GM23248 (cell line): Measurements from ENCODE around the gene SLC17A7. TPM values are rescaled to one million over a fixed set of nuclear protein-coding genes. Genes with fewer than 3 reads are reported as not detected.

Experiments used
- DNase-seq: peaks from one replicate; pipeline ENCODE4 v3.0.0-alpha.2; 2015
- H2AFZ ChIP-seq: fragments of 200-600 bp; sonication (generic); 2 replicates; pipeline ENCODE4 v1.6.1; 2016; ENCODE audit warnings: antibody characterized with exemption
- H3F3A ChIP-seq: fragments of 200-600 bp; sonication (generic); 2 replicates; pipeline ENCODE4 v1.6.1; 2016; ENCODE audit warnings: mild to moderate bottlenecking, antibody characterized with exemption, mixed run types; ENCODE audit not compliant: insufficient read depth
- H3K27ac ChIP-seq: fragments of 200-600 bp; sonication (generic); 2 replicates; pipeline ENCODE4 v1.5.1; 2016; ENCODE audit warnings: mild to moderate bottlenecking
- H3K27me3 ChIP-seq: fragments of 200-600 bp; sonication (generic); replicated peaks from 2 replicates; pipeline ENCODE4 v1.6.1; 2016; ENCODE audit warnings: mild to moderate bottlenecking; ENCODE audit not compliant: insufficient read depth
- H3K36me3 ChIP-seq: fragments of 200-600 bp; sonication (generic); 2 replicates; pipeline ENCODE4 v1.6.1; 2016; ENCODE audit warnings: low read depth, mild to moderate bottlenecking
- H3K4me1 ChIP-seq: fragments of 200-600 bp; sonication (generic); 2 replicates; pipeline ENCODE4 v1.6.1; 2016; ENCODE audit warnings: mild to moderate bottlenecking; ENCODE audit not compliant: insufficient read depth
- H3K4me2 ChIP-seq: fragments of 200-600 bp; sonication (generic); one replicate; pipeline ENCODE4 v1.6.1; 2016; ENCODE audit warnings: mild to moderate bottlenecking; ENCODE audit not compliant: unreplicated experiment
- H3K4me3 ChIP-seq: fragments of 200-600 bp; sonication (generic); 2 replicates; pipeline ENCODE4 v1.5.1; 2016; ENCODE audit warnings: mild to moderate bottlenecking
- H3K79me2 ChIP-seq: fragments of 200-600 bp; sonication (generic); 2 replicates; pipeline ENCODE4 v1.6.1; 2016; ENCODE audit warnings: mild to moderate bottlenecking; ENCODE audit not compliant: insufficient read depth
- H3K9ac ChIP-seq: fragments of 200-600 bp; sonication (generic); 2 replicates; pipeline ENCODE4 v1.6.1; 2016; ENCODE audit warnings: mild to moderate bottlenecking
- H3K9me2 ChIP-seq: fragments of 200-600 bp; sonication (generic); 2 replicates; pipeline ENCODE4 v1.6.1; 2016; ENCODE audit warnings: mixed run types, mild to moderate bottlenecking, moderate library complexity; ENCODE audit not compliant: insufficient read depth
- H3K9me3 ChIP-seq: fragments of 200-600 bp; sonication (generic); one replicate; pipeline ENCODE4 v1.6.1; 2017; ENCODE audit warnings: low read depth
- H4K20me1 ChIP-seq: fragments of 200-600 bp; sonication (generic); 2 replicates; pipeline ENCODE4 v1.6.0; 2016; ENCODE audit not compliant: insufficient read depth
- EZH2 ChIP-seq: fragments of 200-600 bp; sonication (generic); IDR thresholded peaks from 2 replicates; pipeline ENCODE4 v1.6.1; 2018; ENCODE audit warnings: antibody characterized with exemption, mild to moderate bottlenecking; ENCODE audit not compliant: insufficient read depth, poor library complexity, severe bottlenecking
- EZH2phosphoT487 ChIP-seq: fragments of 200-600 bp; sonication (generic); IDR thresholded peaks from 2 replicates; pipeline ENCODE4 v1.6.1; 2018; ENCODE audit warnings: antibody characterized with exemption, moderate library complexity, mild to moderate bottlenecking, low read depth; ENCODE audit not compliant: insufficient read depth
- WGBS, 2 experiments: methylation state at CpG; one replicate each; pipeline ENCODE4 v1.1.6; 2015 to 2017; ENCODE audit warnings: low lambda C conversion rate in 2 of 2, low coverage in 1 of 2; ENCODE audit errors: missing lambda C conversion rate in 2 of 2; 5-methylcytosine and 5-hydroxymethylcytosine counted together
- in situ Hi-C: fragments of 300-500 bp; cut with MboI; formaldehyde crosslinking; loops from 2 replicates; pipeline ENCODE4 v1.15.0; 2020
- polyA plus RNA-seq: library from polyadenylated mRNA; unstranded; fragments of >200 nt; fragmentation: Nextera tagmentation; extraction: Ambion mirVana; gene quantifications from 2 replicates; pipeline ENCODE4 v1.2.1, GENCODE V29; 2016
- total RNA-seq: library from RNA; depleted of rRNA; stranded (reverse); fragments of >200 nt; shearing (Covaris generic); gene quantifications from 2 replicates; pipeline ENCODE4 v1.2.3, GENCODE V29; 2014

The SLC17A7 gene
- total and polyA plus RNA-seq, 2 experiments from 2014 or later = not detected

DNA sequence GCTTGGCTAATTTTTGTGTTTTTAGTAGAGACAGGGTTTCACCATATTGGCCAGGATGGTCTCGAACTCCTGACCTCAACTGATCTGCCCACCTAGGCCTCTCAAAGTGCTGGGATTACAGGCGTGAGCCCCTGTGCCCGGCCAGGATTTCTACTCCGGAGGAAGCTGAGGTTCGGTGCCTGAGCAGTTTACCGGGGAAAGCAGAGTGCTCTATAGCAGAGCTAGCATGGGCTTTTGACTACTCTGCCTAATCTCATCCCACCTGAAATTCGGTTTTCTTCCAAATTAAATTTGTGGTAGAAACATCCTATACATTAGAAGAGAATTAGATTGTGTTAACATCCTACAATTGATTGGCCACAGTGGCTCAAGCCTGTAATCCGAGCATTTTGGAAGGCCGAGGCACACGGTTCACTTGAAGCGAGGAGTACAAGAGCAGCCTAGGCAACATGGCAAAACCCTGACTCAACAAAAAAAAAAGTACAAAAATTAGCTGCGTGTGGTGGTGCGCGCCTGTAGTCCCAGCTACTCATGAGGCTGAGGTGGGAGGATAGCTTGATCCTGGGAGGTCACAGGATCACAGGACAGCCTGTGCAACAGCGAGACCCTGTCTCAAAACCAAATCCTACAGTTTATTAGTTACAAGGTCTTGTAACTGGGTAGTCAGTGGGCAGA is 47.7 kb upstream of the SLC17A7 start:
- H3K4me3 ChIP-seq = peak overlapping the region; percentile 92
- peak overlapping the region; percentile 99 for H3K4me2 ChIP-seq
- H3F3A ChIP-seq = peaks cover 52% of the 10 kb centered on the region
- in situ Hi-C loops = no loop called here
- peaks cover 44% of the 10 kb centered on the region for H3K36me3 ChIP-seq
- H3K27ac ChIP-seq = peak overlapping the region; percentile 86
- no peaks in the 10 kb centered on the region for H3K9me3 ChIP-seq
- H3K9ac ChIP-seq = peak overlapping the region; percentile 99
- peaks cover 12% of the 10 kb centered on the region; the same call in 1 of the 2 replicates for H4K20me1 ChIP-seq
- no peaks in the 10 kb centered on the region for H3K9me2 ChIP-seq
- TF ChIP-seq EZH2 (no peak), EZH2phosphoT487 (no peak)
- H2AFZ ChIP-seq = no peak overlapping the region
- H3K79me2 ChIP-seq = peaks cover 45% of the 10 kb centered on the region
- peaks cover 7% of the 10 kb centered on the region; the same call in 1 of the 2 replicates for H3K4me1 ChIP-seq
- no peaks in the 10 kb centered on the region for H3K27me3 ChIP-seq
- WGBS, 2 experiments = 6 to 7% methylated on average over 15 of the region's 15 CpGs
- peak; percentile 60 for DNase-seq

DNA sequence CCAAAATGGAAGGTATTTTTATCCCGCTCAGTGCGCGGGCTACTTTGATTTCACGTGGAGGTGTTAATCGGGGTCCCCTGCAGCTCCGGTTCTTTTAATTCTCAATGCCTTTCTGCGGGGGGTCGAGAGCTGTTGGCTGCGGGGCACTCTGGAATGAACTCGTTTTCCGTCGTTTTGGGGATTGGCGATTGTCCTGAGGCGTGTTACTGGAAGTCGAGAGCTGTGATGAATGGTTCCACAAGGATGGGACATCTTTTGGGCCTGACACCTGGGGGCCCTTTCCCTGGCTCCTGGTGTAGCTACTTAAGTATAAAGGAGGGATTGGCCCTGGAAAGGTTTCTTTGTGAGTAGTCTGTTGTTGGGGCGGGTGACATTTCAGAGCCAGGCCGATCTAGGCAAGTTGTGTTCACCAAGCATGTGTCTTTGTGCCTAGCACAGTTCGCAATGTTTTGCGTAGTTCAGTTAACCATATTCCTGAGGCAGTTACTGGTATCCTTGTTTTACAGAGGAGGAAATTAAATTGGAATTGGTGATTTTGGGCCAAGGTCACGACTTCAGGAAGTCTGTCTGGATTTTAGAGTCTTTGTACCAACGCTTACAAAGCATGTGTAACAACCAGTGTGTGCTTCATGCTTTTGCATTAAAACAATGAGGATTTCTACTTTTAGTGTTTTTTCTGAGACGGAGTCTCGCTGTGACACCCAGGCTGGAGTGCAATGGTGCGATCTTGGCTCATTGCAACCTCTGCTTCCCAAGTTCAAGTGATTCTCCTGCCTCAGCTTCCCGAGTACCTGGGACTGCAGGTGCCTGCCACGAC is 46.9 kb upstream of the SLC17A7 start:
- Histone ChIP-seq H3K27me3 (no peaks in the 10 kb centered on the region), H3K4me1 (peaks cover 7% of the 10 kb centered on the region; the same call in 1 of the 2 replicates), H3K9ac (peak overlapping the region; percentile 99), H3K27ac (peak overlapping the region; percentile 86), H3F3A (peaks cover 50% of the 10 kb centered on the region), H4K20me1 (peaks cover 12% of the 10 kb centered on the region; the same call in 1 of the 2 replicates), H3K4me2 (peak overlapping the region; percentile 99), H3K9me2 (no peaks in the 10 kb centered on the region), H3K9me3 (no peaks in the 10 kb centered on the region), H3K79me2 (peaks cover 45% of the 10 kb centered on the region), H3K36me3 (peaks cover 43% of the 10 kb centered on the region), H3K4me3 (peak overlapping the region; percentile 92), H2AFZ (no peak overlapping the region)
- peak; percentile 52 for DNase-seq
- in situ Hi-C loops = no loop called here
- TF ChIP-seq EZH2phosphoT487 (no peak), EZH2 (no peak)
- 1% methylated on average over 26 of the region's 26 CpGs for WGBS, 2 experiments

DNA sequence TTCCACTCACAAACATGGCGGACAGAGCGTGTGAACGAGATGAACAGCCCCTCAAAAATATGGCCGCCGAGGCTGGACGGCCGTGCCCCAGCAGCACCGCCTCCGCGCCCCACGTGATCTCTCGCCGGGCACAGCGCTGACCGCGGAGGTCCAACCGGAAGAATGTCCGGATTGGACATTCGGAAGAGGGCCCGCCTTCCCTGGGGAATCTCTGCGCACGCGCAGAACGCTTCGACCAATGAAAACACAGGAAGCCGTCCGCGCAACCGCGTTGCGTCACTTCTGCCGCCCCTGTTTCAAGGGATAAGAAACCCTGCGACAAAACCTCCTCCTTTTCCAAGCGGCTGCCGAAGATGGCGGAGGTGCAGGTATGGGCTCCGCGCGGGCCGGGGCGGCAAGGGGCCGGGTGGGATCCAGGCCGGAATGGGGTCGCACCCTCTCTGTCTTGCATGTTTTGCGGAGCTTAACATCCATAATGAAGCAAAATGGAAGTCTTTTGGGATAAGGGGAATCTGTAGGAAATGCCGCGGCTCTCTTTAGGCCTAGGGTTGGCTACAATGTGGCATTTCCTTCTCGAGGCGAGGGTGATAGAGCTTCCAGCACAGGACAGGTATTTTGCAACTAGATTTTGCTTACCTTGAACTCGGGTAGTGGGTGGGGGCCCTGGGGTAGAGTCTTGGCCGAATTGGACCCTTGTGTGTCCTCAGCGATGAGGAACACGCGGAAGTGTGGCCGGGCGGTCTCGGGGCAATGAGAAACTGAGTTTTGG is 46.1 kb upstream of the SLC17A7 start, which contains the start of gene RPL13A:
RPL13A (plus strand) TSS at position 332 of the 769 bp plus-strand sequence; CDS start at position 354, 22 bp downstream.
- peaks cover 7% of the 10 kb centered on the region; the same call in 1 of the 2 replicates for H3K4me1 ChIP-seq
- peaks cover 12% of the 10 kb centered on the region; the same call in 1 of the 2 replicates for H4K20me1 ChIP-seq
- peak within 1 kb of the TSS; percentile 99 for H3K9ac ChIP-seq
- in situ Hi-C loops = no loop called here
- peaks cover 35% of the 10 kb centered on the region for H3K36me3 ChIP-seq
- H3F3A ChIP-seq = peaks cover 42% of the 10 kb centered on the region
- peak within 1 kb of the TSS; percentile 81 for H2AFZ ChIP-seq
- H3K9me2 ChIP-seq = no peaks in the 10 kb centered on the region
- DNase-seq = peak; percentile 99
- peak within 1 kb of the TSS; percentile 86 for H3K27ac ChIP-seq
- no peaks in the 10 kb centered on the region for H3K27me3 ChIP-seq
- H3K9me3 ChIP-seq = no peaks in the 10 kb centered on the region
- 1 to 2% methylated on average over 57 of the region's 57 CpGs for WGBS, 2 experiments
- peak within 1 kb of the TSS; percentile 92 for H3K4me3 ChIP-seq
- peaks cover 45% of the 10 kb centered on the region for H3K79me2 ChIP-seq
- no peak for TF ChIP-seq EZH2phosphoT487
- no peak for TF ChIP-seq EZH2
- peak within 1 kb of the TSS; percentile 99 for H3K4me2 ChIP-seq
